Amniotic epithelial cell (primary cell): ENCODE measurements around the gene STAT4.

Source experiments
- DNase-seq: peaks from one replicate; pipeline ENCODE4 v3.0.0-alpha.2; 2010; ENCODE audit warnings: low read depth

Gene STAT4

DNA sequence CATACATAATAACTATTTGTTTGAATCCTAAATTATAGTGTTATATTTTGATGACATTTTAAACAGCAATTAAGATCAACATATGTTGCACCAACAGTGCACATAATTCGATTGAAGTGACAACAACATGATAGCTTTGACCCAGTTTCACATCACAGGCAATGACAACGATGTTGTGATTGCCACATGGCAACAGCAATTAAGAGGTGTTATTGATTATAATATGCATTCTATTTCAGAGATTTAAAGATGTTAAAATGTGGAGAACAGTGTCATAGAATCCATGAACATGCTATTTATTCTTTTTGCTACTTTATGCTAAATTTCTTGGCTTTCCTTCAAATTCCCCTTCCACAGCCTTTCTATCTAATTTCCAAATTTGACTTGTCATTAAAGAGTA lies 68.5 kb downstream of the STAT4 start:
- no peak for DNase-seq

DNA sequence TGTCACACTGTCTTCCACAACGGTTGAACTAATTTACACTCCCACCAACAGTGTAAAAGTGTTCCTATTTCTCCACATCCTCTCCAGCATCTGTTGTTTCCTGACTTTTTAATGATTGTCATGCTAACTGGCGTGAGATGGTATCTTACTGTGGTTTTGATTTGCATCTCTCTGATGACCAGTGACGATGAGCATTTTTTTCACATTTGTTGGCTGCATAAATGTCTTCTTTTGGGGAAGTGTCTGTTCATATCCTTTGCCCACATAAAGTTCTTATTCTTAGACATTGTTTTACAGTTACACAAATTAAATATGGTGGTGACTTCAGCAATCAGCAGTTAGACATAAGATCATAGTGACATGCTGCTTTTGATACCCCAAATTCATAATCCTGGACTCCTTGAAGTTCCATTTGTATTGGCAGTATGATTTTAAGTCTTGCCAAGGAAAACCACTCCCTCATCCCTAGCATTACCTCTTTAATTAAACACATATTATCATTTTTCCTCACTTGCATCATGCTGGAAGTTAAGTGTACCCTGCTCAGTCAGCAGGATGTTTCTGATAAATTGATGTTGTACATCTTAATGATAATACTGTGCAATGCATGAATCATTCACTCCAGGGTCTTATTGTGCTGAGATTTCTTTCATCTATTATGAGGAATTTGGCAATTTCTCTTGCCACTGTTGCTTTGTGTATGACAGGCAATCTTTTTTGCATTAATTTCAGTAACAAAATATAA lies 69.2 kb downstream of the STAT4 start:
- DNase-seq, result no peak

DNA sequence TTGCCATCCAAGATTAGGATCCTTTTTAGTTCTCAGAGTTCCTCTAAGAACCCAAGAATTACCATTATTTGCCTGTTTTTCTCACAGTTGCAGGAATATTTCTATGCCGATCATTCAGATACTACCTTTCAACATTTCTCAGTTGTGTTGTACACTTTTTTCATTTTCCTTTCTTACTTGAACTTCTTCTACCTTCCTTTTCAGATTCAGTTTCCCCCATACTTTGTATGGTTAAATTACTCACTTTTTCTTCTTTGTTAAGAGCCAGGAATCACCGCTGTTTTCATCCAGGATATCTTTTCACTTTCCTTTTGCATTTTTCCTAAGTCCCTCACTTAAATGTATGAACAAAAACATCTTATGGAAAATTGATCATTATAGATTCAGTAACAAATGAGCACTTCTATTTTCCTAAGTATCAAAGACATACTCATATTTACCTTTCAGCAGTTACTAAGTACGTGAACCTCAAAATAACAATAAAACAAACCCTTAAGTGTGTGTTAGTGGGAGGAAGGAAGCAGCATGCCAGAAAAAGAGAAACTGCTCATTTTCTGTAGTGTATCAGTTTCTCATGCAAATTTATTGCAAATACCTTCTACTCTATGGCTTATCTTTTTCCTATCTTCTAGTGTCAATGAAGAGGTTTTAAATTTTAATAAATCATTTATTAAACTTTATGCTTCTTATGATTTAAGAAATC lies 72.5 kb downstream of the STAT4 start:
- no peak for DNase-seq

DNA sequence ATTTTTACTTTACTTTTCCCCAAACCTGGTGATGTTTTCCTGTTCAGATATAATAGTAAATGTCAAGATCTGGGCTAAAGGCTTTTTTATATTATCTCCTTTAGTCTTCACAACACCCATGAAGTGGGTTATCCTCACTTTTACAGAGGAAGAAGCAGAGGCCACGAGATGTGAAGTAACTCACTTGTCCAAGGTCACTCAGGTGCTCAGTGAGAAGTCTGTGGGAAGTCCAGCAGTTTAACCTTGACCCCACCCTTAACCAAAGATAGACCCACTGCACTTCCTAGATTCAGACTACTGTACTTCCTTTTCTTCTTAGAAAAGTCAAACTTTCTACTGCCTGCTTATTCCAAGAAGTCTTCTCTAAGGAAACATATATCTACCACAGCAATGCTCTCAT lies 80.5 kb downstream of the STAT4 start:
- no peak for DNase-seq

DNA sequence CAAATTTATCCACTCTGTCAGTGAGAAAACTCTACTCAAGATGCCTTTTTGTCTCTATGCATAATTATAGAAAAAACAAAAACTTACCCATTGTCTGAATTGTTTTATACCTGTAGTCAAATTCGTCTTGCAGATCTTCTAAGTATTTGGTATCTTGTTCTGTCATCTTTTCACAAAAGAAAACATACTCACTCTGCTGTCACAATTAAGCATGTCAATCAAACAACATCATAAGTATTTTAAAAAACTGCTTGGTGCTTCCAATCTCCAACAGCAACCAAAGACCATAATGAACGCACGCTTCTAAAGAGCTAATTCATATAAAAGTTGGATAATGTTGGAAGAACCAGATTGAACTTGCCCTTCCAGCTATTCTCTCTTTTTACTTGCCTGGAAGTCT lies 81.2 kb downstream of the STAT4 start:
- no peak for DNase-seq

DNA sequence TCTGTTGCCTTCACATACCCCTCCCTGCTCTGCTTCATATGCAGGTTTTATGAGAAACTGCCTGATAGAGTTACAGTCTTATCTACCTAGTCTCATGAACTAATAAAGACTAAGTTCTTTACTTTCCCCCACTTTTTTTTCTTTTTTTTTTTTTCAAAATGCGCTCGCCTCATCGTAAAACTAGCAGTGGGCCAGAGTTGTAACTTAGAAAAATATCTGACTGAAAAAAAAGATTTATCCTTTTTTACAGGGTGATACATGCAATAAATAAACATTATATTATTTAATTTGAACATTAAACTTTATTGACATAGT lies 83.9 kb downstream of the STAT4 start:
- no peak for DNase-seq

DNA sequence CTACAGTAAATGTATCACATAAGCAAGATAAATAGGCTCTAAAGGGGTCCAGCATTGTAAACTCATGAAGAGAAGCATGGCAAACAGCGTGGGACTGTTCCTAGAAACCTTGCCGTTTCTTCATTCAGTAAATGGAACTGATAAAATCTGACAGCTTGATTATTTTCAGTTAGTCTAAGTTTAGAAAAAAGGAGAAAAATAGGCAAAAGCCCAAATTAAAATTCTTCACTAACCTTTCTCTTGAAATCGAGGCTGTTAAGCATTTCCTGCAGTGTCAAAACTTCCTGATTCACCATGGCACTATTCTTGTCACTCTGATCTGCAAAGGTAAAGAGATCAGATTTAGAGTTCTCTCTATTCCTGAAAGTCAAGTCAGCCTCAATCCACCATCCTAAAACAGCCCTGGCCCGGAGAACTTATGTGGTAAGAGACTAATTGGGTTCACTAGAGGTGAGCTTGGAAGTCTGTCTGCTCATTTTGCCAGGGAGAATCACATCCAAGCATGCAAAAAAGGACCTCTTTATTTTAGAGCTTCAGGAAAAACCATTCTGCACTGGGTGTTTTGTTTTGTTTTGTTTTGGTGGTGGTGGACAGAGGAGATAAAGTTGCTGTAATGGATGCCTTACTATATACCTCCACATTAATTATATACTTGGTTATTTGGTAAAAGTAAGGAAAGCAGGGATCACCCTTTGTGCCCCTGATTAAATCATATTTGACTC lies 84.4 kb downstream of the STAT4 start:
- DNase-seq, result no peak

DNA sequence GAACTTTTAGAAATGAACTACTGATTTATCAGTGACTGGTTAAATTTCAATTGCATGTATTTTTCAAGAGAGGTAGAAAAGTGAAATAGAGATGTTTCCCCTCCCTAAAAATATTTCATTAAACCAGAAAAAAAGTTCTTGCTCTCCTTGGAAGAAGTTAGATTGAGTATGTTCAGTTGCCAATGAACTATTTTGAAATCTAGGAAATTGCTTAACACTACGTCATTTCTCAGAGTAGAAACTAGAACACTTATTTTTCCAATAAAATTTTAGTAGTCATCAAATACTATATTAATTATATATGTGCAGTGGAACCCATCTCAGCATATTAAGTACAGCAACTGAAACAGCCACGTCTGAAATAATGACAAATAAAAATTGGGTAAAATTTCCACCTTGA lies 85.0 kb downstream of the STAT4 start:
- no peak for DNase-seq

DNA sequence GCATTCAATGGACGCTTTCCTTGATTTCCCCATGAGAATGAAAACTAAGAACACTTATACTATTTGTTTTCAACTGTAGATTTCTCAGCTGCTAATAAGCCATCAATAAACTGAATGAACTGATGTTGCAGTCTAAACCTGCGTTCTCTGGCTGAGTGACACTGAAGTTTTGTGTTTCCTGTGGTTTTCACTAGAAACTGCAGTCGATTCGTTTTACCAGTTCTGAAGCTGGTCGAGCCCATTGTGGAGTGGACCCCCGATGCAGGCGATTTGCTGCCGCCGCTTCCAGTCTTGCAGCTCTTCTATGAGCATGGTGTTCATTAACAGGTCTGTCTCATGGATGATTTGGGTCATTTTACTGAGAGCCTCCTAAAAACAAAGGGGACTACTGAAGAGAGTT lies 86.2 kb downstream of the STAT4 start:
- no peak for DNase-seq

DNA sequence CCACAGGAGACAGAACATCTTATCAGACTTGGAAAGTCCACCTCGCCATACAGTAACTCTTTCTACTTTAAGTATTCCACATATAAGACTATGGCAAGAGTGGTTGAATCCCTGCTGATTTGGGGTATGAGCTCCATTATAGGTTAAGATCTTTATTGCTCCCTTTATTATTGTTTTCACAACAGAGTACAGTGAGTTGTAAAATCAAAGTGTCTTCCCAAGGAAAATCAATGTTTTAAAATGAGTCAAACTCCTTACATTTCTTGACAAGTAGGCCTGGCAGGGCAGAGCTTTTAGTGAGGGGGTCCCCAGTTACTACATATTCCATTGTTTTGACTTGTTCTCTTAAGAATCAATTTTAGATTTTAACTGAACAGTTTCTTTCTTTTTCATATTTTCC lies 87.2 kb downstream of the STAT4 start:
- DNase-seq, result no peak

DNA sequence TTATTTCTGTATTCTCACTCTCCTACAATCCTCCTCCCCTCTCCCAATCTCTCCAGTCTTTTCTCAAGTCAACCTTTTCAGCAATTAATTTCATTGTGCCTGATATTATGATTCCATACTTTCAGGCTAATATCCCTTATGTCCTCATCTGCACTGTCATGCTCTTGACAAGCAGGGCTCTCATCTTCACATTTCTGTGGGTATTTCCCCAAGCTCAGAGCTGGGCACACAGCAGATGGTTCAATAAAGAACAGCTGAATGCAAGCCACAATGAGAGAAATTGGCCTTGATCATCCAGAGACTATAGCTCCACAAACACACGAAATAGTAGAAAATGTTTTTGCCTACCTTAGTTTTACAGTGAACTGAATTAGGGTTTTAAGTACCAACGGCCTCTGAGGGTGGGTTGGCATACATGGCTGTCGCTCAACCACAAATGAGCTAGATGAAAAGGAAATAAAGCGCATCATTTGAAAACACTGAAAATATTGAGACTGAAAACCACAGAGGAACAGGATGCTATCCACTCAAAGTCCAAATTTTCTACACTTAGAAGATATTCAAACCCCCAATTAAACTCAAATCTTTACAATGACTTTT lies 89.3 kb downstream of the STAT4 start:
- DNase-seq, result no peak

DNA sequence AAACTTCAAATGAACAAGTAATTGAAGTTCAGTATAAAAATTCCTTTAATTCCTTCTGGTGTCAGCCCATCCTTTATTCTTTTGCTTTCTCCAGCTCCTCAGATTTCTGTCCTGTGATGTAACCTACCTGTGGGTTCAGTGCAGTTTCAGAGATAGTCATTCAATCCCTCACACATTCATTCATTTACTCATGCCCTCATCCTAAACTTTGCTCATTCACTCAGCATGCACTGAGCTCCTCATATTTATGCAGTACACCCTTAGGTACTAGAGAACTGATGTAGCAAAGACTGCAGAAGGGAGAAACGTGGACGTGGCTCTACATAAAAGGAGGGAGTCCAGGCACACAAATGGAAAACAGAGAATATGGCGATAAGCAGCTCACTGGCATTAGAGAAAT lies 91.5 kb downstream of the STAT4 start:
- DNase-seq, result no peak

DNA sequence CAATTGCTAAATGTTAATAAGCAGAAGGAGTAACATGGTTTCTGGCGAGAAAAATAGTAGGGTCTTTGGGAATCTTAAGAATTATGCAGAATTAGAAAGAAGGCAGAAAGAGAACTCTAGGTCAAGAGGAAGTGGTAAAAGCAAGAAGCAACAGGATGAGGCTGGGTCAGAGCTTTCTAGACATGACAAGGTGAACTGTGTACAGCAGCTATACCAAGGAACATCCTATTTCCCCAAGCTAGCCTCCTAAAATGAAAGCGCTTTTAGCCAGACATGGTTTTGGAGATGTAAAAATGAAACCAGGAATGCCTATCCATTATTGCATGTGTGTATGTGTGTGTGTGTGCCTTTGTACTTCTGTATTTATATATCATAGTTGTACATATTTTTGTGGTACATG lies 94.6 kb downstream of the STAT4 start:
- DNase-seq, result no peak

DNA sequence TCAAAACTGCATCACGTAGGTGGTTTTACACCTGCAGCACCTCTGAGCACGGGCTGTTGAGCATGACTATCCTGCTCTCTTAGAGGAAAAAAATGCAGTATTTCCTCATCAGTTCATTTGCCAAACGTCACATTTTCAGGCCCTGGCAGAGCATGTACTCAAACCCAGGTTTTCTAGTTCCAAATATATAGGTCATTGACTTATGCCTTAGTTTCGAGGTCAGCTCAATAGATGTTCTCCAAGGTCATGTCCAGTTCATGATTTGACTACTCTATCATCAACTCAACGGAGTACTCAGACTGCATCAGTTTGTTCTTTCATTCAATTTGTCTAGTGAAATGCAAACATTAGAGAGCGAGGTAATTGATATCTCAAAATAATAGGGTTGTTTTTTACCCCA lies 97.5 kb downstream of the STAT4 start:
- no peak for DNase-seq

DNA sequence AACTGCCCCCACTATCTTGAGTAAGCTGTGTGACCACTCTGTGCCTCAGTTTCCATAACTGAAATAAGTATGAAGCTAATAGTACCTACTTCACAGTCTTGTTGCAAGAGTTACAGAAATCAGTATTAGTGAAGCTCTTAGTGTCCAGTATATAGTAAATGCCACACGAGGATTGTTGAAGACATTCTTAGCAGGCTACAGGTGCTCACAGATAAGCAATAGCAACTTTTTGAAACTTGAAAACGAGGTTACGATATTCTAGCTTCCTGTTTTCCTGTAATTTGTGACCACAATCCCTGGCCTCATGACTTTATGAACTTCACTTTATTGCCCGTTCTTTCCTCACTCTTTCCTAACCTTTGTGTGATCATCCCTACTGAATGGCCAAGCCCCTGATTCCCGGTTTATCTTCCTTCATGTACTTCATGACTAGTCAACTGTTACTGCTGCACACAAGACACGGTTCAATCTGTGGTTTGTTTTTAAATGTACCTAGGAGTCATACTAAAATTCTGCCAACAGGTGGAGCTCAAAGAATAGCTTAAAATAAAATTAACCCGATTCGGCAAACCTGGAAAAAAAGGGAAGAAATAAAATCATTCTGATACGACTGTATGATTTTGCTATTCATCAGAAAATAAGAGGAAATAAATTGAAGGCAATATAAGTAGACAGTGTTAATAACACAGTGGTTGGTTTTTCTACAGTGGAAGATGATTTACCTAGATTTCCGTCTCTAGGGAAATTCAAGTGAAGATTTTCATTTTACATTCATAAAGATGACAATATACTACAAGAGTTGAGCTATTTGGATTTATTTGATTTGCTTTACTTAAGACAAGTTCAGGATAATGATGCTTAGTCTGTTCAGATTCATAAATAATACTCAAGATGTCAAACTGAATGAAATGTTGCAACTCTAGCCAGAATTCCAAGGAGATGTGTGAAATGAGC lies 98.7 kb downstream of the STAT4 start:
- peak; percentile 74 for DNase-seq

DNA sequence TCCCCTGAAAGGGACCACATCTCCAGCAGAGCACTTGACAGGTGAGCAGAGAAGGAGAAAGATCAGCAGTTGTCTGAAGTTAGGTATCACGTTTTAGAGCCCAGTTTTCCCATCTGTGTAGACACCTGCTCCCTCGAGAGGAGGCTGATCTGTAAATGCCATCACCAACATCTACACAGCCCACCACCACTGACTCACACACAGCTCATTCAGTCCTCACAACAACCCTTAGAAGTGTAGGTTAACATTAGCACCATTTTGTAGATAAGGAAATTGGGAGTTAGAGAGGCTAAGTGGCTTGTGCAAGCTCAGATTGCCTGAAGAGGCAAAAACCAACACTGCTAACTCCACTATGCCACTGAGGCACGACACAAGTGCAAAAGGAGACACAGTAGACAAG lies 99.6 kb downstream of the STAT4 start:
- peak; percentile 25 for DNase-seq

DNA sequence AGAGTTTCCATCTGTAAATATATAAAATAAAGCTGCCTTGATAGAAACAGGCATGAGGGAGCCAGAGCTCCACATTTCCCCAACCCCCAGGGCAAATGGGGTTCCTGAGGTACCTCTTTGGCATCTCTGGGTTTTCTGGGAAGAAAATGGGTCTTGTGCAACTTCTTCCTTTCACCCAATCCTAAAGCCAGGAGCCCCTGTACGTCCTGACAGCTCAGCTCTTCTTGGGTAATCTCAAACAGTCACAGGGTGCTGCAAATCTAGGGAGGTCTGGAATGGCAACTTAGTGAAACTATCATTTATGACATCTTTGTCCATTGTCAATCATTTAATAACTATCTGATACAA lies 100.2 kb downstream of the STAT4 start:
- peak; percentile 84 for DNase-seq

DNA sequence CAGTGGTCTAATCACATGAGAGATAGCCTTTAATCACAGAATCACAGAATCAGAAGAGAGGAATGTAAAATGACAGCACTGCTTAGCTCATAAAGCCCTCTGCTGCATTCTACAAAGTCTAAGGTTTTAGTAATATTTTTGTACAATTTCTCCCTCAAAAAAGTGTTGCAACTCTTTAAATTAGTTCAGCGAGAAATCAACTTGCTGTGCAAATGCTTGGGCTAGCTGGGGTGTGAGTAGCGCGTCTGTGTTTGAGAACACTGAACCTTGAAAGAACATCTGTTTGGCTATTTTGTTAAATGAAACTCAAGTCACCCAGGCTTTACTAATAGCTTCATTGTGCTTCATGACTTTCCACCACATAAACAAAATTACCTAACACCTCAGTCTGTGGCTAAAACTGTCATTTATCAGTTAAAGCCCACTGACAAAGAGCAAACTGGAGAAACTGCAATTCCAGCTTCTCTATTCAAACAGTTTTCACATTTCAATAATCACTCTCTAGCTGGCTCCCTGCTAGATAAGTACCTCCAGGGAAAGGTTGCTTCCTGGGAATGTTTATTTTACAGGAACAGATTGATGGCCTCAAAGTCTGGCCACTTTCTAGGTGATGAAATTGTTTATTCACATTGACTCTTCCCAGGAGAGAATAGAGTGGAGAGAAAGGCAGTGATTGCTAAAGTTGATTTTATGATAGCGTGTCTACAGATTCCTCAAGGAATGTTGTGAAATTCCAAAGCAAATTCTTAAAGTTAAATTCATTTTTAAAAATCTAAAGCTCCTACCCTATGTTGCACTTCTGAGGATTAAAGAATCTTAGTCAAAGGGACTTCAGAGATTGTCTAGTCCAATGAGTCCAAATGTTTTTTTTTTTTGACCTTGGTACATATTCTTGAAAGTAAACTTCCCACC lies 100.8 kb downstream of the STAT4 start:
- DNase-seq, result peak; percentile 88

DNA sequence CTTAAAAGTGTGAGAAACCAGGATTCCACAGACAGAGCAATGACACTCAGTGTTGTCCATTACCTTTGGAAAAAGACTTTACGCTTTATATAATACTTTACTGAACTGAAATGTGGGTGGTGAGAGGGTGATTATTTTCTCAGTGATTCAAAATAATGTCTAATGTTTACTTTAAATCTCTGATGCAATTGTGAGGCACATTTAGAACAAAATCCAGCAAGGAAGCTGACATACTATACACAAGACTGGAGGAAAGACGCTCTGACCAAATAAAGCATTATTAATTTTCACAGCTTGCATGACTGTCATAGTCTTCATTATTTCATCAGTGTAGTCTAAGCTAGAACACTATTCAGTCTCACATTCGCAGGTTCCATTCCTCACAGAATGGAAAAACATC lies 102.7 kb downstream of the STAT4 start:
- DNase-seq, result peak; percentile 67

DNA sequence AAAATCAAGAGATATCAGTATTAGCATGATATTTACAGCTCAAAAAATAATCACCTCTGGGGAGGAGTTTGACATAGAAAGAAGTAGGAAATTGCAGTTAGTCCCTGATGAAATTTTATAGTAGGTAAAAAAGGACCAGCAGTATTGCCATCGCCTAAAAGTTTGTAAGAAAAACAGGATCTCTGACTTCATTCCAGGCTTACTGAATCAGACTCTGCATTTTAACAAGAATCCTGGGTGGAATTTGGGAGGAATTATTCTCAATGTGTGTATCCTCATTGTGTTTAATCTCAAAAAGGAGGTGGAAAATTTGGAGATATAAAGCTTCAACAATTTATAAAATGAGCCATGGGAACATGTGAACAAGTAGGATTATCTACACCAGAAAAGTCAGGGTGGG lies 105.7 kb downstream of the STAT4 start:
- DNase-seq, result no peak

DNA sequence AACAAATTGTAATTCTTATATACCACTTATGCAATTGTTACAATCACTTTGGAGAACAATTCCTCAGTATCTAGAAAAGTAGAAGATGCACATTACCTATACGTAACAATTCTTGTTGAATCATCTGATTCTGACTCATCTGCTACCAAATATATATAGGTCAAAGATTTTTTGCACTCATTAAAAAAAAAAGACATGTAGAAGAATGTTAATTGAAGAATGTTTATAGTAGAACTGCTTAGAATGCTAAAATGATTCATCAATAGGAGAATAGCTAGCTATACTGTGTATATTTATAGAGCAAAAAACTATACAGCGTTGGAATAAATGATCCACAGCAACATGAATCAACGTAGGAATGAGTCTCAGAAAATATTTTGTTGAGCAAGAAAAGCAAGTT lies 107.4 kb downstream of the STAT4 start:
- no peak for DNase-seq
